Urinary bladder (tissue), 4 donors: Measurements from ENCODE around the gene TAF9B. TPM values are rescaled to one million over a fixed set of nuclear protein-coding genes. Genes with fewer than 3 reads are reported as not detected.
A peak's percentile ranks its signal among the peaks of the same experiment; 100 is the strongest.
"Not testable (repeated sequence)": the region's sequence is repeated elsewhere in the genome, so short reads cannot be mapped to it uniquely, and the experiment has no call there.

Experiments used
- DNase-seq: peaks from one replicate; pipeline ENCODE4 v3.0.0-alpha.2; 2015; ENCODE audit errors: extremely low spot score
- H3K27ac ChIP-seq: one replicate; pipeline ENCODE4 v1.5.1; 2013; ENCODE audit warnings: low read depth, mild to moderate bottlenecking, moderate library complexity
- H3K36me3 ChIP-seq: one replicate; pipeline ENCODE4 v1.6.1; 2013; ENCODE audit warnings: mild to moderate bottlenecking, moderate library complexity; ENCODE audit not compliant: insufficient read depth
- H3K4me1 ChIP-seq: one replicate; pipeline ENCODE4 v1.6.1; 2013; ENCODE audit warnings: mild to moderate bottlenecking, moderate library complexity; ENCODE audit not compliant: insufficient read depth
- H3K4me3 ChIP-seq: one replicate; pipeline ENCODE4 v1.5.1; 2013; ENCODE audit warnings: low read depth, low read length
- WGBS: extraction: QIAGEN DNeasy Blood & Tissue Kit; methylation state at CpG from one replicate; pipeline ENCODE4 v1.1.7; 2013; 5-methylcytosine and 5-hydroxymethylcytosine counted together
- polyA plus RNA-seq: library from polyadenylated mRNA; stranded (reverse); fragments of 200-250 nt; gene quantifications from one replicate; pipeline ENCODE4 v1.2.3, GENCODE V29; 2013
- total RNA-seq: library from RNA; depleted of rRNA; stranded (reverse); fragments of >200 nt; gene quantifications from one replicate; pipeline ENCODE4 v1.2.3, GENCODE V29; 2014
- donor health status: healthy with polysubstance abuse.
- donor health status: healthy.

TAF9B gene
- total RNA-seq (41.0 TPM), polyA plus RNA-seq (22.0 TPM)

GRCh38 chrX:78139160-78140123 is at the start of gene TAF9B:
Gene TAF9B (minus strand): TSS chrX:78139650. CDS start chrX:78139611, 39 bp downstream.
- Histone ChIP-seq H3K4me1 (no peaks in the 10 kb centered on the region), H3K4me3 (peak within 1 kb of the TSS; percentile 80), H3K27ac (peak within 1 kb of the TSS; percentile 84), H3K36me3 (peaks cover under 1% of the 10 kb centered on the region)
- WGBS = 5% methylated on average over 59 of the region's 59 CpGs
- peak; percentile 47 for DNase-seq

GRCh38 chrX:78182881-78183280 is 43.4 kb upstream of the TAF9B start:
- Histone ChIP-seq H3K4me3 (no peak overlapping the region), H3K27ac (no peak overlapping the region), H3K36me3 (no peaks in the 10 kb centered on the region), H3K4me1 (no peaks in the 10 kb centered on the region)
- 93% methylated on average over 7 of the region's 7 CpGs for WGBS
- DNase-seq = no peak

GRCh38 chrX:78181307-78181706 is 41.9 kb upstream of the TAF9B start:
- Histone ChIP-seq H3K27ac (no peak overlapping the region), H3K4me3 (no peak overlapping the region), H3K4me1 (no peaks in the 10 kb centered on the region), H3K36me3 (no peaks in the 10 kb centered on the region)
- DNase-seq = no peak

GRCh38 chrX:78168065-78168464 is 28.6 kb upstream of the TAF9B start:
- no peak overlapping the region for H3K4me3 ChIP-seq
- no peaks in the 10 kb centered on the region for H3K4me1 ChIP-seq
- no peaks in the 10 kb centered on the region for H3K36me3 ChIP-seq
- DNase-seq = no peak
- no peak overlapping the region for H3K27ac ChIP-seq

- H3K4me1 ChIP-seq = no peaks in the 10 kb centered on the region
- H3K27ac ChIP-seq = no peak overlapping the region
- no peak overlapping the region for H3K4me3 ChIP-seq
- H3K36me3 ChIP-seq = no peaks in the 10 kb centered on the region
- 70% methylated on average over 1 of the region's 1 CpG for WGBS
- no peak for DNase-seq
Measured at GRCh38 chrX:78165425-78165824, 26.0 kb upstream of the TAF9B start.

GRCh38 chrX:78163175-78163574 is 23.7 kb upstream of the TAF9B start:
- not testable (repeated sequence) for H3K4me1 ChIP-seq, H3K4me3 ChIP-seq, H3K36me3 ChIP-seq, H3K27ac ChIP-seq, DNase-seq
- 85% methylated on average over 4 of the region's 4 CpGs for WGBS

- H3K4me3 ChIP-seq, DNase-seq, H3K27ac ChIP-seq, H3K4me1 ChIP-seq, H3K36me3 ChIP-seq: not testable (repeated sequence)
- 65% methylated on average over 4 of the region's 4 CpGs for WGBS
Measured at GRCh38 chrX:78160711-78161110, 21.3 kb upstream of the TAF9B start.

GRCh38 chrX:78157846-78158245 is 18.4 kb upstream of the TAF9B start:
- not testable (repeated sequence) for H3K4me1 ChIP-seq, H3K27ac ChIP-seq, H3K4me3 ChIP-seq, H3K36me3 ChIP-seq, DNase-seq
- 89% methylated on average over 10 of the region's 10 CpGs for WGBS

GRCh38 chrX:78157373-78157772 is 17.9 kb upstream of the TAF9B start:
- whole genome bisulfite sequencing = 76% methylated on average over 2 of the region's 2 CpGs
- not testable (repeated sequence) for DNase-seq, H3K27ac ChIP-seq, H3K36me3 ChIP-seq, H3K4me1 ChIP-seq, H3K4me3 ChIP-seq

- DNase-seq, H3K36me3 ChIP-seq, H3K4me3 ChIP-seq, H3K4me1 ChIP-seq, H3K27ac ChIP-seq: not testable (repeated sequence)
- WGBS = 95% methylated on average over 5 of the region's 5 CpGs
Measured at GRCh38 chrX:78147002-78147540, 7.6 kb upstream of the TAF9B start.

GRCh38 chrX:78140206-78140605 is 756 bp upstream of the TAF9B start:
- DNase-seq = no peak
- Histone ChIP-seq H3K4me3 (no peak overlapping the region), H3K36me3 (no peaks in the 10 kb centered on the region), H3K27ac (no peak overlapping the region), H3K4me1 (no peaks in the 10 kb centered on the region)
- 92% methylated on average over 9 of the region's 9 CpGs for WGBS

GRCh38 chrX:78133238-78133960 is 6.1 kb downstream of the TAF9B start:
- H3K4me1 ChIP-seq = no peaks in the 10 kb centered on the region
- 71% methylated on average over 4 of the region's 4 CpGs for WGBS

GRCh38 chrX:78131117-78131516 is 8.3 kb downstream of the TAF9B start:
- WGBS = 88% methylated on average over 1 of the region's 1 CpG
- no peak overlapping the region for H3K4me3 ChIP-seq
- no peak overlapping the region for H3K27ac ChIP-seq
- H3K4me1 ChIP-seq = no peaks in the 10 kb centered on the region
- peaks cover 2% of the 10 kb centered on the region for H3K36me3 ChIP-seq
- DNase-seq = no peak

More at GRCh38 chrX:78133238-78133960, 6.1 kb downstream of the TAF9B start:
- DNase-seq = no peak
- Histone ChIP-seq H3K4me3 (no peak overlapping the region), H3K36me3 (peaks cover 2% of the 10 kb centered on the region), H3K27ac (no peak overlapping the region)

GRCh38 chrX:78130396-78130795 is 9.1 kb downstream of the TAF9B start:
- WGBS = 95% methylated on average over 1 of the region's 1 CpG
- no peaks in the 10 kb centered on the region for H3K4me1 ChIP-seq
- H3K27ac ChIP-seq = no peak overlapping the region
- H3K4me3 ChIP-seq = no peak overlapping the region
- H3K36me3 ChIP-seq = peaks cover 2% of the 10 kb centered on the region
- DNase-seq = no peak
